GM21390 (cell line): Measurements from ENCODE around the gene CMTM6.

Experiments used
- ATAC-seq: cut with Tn5 transposase; IDR thresholded peaks from one replicate; pipeline ENCODE4 v1.9.1; 2021; ENCODE audit not compliant: unreplicated experiment

CMTM6 gene

DNA sequence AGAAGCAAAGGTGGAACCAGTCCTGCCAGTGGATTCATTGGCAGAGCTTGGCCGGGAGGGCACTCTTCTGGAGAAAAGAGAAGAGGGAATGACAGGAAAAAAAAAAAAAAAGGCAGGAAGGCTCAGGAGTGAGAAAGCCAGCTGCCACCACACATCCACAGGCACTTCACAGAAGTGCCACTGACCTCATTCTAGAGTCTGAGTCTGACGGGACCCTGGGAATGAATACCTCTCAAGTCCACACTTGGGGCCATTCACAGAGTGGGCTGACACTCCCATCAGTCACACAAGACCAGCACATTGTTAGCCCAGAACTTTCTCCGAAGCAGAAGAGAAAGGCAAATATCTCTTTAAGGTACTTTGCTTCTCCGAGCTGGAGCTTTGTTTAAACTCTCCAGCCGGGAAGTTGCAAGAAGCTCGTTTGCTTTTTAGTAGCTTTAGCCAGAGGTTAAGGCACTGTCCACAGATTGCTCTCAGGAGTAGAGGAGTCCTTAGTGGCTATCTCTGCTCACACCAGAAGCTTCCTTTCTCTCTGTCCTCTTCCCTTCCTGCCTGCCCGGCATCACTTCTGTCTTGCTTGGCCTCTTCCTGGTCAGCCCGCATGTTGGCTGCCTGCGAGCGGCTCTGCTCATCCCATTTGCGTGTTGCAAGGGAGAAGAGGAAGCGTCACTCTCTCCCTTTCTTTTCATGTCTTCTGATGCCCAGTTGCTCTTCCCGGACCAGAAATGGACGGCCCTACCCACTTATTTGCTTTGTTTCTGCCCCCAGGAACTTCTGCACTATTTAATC, 53.8 kb downstream of the CMTM6 start:
- no peak for ATAC-seq

DNA sequence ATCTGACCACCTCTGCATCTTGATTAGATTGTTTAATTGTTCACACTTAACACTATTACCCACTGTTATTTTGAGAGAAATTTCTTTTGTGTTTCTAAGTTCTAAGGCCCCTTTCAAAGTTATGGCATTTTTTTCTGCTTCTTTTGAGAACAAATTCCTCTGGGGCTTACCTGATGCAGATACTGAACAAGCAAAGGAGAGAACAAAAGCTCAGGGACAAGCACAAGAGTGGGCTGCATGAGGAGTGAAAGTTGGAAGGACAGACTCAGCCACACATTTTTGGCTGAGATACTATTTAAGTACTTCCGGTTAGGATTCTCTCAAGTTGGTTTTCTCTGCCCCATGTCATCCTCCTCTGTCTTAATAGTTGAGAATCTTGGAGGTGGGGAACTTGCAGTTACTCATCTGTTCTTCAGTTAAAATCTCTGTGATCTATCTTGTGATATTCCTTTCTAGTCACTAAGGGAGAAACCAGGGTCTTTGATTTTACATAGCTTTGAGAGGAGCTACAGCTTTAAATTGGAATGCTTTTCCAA, 54.7 kb downstream of the CMTM6 start:
- ATAC-seq = no peak

DNA sequence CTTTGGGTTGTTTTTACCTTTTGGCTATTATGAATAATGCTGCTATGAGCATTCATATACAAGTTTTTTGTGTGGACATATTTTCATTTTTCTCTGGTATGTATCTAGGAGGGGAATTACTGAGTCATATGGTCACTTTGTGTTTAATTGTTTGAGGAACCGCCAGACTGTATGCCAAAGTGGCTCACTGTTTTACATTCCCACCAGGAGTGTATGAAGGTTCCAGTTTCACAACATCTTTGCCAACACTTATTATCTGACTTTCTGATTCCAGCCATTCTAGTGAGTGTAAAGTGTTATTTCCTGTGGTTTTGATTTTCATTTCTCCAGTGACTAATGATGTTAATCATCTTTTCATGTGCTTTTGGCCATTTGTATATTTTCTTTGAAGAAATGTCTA, 59.2 kb downstream of the CMTM6 start:
- ATAC-seq = no peak

DNA sequence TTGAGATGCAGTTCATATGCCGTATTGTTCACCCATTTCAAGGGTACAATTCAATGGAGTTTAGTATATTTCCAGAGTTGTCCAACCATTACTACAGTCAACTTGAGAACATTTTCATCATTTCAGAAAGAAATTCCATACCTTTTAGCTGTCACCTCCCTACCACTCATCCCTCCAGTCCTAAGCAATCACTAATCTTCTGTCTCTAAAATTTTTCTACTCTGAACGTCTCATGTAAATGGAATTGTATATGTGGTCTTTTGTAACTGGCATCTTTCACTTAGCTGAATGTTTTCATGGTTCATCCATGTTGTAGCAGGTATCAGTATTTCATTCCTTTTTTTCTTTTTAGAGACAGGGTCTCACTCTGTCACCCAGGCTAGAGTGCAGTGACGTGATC, 59.9 kb downstream of the CMTM6 start:
- no peak for ATAC-seq

DNA sequence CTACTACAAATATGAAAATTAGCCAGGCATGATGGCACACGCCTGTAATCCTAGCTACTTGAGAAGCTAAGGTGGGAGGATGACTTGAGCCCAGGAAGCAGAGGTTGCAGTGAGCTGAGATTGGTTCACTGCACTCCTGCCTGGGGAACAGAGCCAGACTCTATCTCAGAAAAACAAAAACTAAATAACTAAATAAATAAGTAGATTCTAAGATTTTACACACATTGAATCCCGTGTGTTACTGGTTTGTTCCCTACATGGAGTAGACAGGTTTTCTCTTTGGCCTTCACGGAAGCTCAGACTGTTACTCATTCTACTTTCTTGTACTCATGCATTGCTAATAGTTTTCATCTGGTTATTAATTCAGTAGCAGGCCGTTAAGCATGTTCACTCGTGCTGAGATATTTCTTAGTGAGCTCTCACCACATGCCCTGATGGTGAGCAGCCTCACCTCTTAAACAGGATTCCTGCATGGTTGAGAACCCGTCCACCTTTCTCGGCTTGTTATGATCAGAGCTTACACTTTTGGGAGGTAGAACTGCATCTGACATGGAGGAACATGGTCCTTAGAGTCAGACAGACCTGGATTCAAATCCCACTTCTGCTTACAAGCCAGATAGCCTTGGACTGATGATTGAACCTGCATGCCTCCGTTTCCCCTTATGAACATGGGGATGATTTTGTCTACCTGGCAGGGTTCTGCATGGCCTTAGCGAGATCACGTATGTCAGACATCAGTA, 61.9 kb downstream of the CMTM6 start:
- no peak for ATAC-seq

DNA sequence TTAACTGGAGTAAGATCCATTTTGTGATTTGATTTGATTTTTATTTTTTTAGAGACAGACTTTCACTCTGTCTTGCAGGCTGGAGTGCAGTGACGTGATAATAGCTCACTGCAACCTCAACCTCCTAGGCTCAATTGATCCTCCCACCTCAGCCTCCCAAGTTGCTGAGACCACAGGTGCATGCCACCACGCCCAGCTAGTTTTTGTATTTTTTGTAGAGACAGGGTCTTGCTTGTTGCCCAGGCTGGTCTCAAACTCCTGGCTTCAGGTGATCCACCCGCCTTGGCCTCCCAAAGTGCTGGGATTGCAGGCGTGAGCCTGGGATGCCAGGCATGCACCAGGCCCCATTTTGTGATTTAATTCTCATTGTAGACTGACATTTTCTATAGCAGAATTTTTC, 63.2 kb downstream of the CMTM6 start:
- ATAC-seq = peak; percentile 30

DNA sequence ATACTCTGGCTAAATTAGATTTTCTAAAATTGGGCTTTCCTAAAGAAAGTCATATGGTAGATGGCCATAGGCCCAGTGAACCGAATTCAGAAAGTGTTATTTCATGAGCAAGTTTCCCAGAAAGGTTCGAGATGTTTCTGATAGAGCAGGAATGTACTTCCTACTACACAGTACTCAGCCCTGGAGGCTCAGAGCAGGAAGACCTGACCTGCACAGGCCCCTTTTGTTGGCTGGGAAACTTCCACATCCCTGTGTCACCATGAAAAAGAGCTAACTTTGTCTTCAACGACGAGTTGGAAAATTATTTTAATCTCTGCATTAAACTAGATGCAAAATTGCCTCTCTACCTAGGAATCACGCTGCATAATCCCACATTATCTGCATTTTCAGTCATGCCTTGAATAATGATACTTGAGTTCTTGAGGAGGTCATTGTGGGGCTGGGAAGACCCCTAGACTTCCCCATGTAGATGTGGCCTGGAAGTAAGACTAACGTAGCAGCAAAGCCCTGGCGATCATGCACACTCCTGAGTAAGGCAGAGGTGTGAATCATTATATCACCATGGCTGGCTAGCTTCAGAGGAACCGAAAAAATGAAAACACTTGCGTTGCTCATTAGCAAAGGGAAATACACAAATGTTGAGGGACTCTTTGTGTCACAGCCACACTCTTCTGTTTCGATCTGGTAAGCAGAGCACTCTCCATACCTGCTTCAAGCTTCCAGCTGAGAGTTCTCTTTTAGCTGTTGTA, 63.9 kb downstream of the CMTM6 start:
- ATAC-seq = peak; percentile 96

DNA sequence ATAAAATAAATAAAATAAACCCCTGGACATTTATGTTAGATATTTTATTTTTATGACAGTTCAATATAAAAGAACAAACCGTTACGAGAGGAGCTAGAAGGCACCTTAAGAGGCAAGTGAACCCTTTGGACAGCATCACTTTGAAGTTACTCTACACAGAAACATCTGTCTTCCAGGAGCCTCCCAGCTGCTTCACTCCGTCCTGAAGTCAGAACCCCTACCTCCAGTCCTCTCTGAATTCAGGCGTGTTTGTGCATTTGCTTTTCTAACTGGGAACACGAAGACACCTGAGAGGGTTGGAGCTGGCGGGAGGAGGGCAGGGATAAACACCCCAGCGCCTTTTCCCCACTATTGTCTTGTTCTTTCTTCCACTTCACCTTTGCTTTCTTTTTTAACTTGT, 64.8 kb downstream of the CMTM6 start:
- no peak for ATAC-seq

DNA sequence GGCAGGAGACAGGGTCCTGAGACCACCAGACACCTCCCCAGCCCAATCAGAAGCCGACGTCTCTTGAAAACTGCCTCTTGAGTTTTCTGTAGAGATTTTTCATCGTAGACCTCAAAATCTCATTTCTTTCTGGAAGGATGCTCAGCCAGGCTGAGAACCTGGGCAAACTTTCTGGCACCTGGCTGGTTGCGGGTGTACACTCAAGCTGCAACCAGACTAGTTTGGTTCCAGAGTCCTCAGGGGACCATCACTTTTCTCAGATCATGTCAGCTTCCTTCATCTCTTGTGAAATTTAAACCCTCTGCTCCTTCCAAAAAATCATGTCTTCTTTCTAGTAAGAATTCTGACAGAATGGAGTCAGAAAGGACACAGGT, 65.8 kb downstream of the CMTM6 start:
- peak; percentile 40 for ATAC-seq

DNA sequence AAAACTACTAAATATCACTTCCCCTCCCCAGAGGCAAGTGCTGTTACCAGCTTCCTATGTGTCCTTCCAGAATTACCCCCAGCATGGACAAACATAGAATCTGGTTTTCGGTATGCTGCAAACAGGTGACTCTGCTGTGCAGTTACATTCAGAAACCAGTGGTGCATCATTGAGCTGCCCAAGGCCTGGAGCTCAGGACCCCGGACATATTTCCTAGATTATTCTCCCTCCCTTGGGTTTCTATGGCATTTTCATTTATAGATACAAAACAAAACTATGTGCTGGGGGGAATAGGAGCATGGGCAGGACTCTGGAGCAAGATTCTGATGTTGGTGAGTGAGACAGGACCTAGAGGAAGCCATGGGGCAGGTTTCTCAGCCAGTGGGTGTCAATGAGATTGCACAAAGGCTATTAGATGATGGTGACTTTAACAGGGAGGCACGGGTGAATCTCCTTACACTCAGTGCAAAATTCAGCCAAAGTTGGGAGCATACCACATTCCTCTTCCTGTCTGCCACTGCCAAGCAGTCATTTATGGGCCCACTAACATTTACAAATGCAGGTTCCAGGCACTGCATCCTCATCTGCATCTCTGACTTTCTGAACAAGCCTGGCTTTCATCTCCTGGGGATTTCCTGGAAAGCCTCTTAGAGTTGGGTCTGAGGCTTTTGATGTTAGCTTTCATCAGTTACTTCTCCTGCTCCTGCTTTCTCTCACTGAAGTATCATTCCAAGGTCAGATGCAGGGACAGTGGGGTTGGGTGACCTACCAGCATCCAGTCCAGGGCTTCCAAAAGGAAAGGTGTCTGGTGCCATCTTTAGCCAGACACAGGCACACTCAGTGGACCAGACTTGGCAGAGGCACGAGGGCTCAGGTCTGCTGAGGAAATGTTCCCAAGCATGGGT, 66.5 kb downstream of the CMTM6 start:
- ATAC-seq = no peak

DNA sequence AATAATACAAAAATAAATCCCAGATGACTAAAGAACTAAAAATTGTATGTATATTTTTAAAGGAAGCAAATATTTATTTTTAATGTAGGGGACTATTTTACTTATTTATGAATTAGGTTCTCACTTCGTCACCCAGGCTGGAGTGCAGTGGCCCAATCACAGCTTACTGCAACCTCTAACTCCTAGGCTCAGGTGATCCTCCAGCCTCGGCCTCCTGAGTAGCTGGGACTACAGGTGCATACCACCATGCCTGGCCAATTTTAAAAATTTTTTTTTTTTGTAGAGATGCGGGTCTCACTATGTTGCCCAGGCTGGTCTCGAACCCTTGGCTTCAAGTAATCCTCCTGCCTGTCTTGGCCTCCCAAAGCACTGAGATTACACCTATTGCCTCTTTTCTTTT, 68.4 kb downstream of the CMTM6 start:
- ATAC-seq = no peak

DNA sequence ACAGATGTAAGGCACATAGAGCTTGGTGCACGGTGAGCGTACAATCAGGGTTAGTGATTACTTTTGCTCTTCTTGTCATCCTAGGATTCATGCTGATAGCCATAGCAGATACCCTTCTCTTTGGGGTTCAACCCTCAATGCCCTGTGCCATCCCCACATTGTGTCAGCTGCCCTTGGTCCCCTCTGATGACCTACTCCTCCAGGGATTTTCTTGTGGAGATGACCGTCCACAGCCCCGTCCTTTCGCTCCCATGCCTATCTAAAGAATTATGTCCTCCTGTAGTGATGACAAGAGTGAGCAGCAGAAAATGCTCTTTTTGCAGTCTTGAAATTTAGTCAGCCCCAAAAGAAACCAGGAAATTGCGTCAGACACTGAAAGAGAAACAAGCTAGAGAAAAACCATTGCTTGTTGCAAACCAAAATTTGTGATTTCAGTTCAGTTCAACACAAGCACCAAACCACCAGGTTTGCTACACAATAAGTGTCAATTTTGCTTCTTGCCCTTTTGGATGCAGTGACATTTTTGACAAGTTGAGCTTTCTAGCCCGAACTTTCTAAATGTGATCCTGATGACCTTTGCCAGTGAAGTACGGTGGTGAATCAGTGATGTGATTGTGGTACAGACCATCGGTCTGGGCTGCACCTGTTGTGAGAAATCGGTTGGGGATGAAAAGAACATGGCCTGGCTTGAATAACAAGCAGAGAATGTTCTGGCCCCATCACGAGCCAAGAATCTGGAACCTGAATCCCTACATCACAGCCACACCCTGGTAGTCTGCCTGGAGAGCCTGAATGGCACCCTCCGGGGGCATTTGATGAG, 69.7 kb downstream of the CMTM6 start:
- ATAC-seq = peak; percentile 48

DNA sequence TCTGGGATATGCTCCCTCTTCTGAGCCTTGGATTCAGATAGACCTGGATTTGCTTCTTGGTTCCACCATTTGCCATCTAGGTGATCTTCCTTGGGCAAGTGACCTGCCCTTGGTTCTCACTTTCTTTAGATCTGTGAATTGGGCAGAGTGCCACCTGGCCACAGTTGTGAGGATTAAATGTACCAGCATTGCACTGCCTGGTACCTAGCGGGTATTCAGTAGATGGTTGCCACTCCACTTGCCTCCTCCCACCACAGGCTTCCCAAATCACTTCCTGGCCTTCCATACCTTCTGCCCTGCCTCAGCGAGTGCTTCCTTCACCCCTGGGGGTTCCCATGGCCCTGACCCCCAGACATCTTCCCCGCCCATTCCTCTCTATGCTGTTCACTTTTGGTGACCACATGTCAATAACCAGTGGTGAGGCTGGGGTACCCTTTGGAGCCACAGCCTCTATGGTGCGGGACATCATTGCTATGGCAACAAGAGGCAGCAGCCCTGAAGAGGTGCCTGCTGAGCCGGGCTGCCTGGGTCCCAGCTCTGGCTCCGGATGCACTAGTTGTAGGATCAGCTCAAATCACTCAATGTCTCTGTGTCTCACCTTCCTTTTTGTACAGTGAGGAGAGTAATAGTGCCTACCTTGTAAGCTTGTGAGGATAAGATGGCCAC, 70.5 kb downstream of the CMTM6 start:
- ATAC-seq = no peak

DNA sequence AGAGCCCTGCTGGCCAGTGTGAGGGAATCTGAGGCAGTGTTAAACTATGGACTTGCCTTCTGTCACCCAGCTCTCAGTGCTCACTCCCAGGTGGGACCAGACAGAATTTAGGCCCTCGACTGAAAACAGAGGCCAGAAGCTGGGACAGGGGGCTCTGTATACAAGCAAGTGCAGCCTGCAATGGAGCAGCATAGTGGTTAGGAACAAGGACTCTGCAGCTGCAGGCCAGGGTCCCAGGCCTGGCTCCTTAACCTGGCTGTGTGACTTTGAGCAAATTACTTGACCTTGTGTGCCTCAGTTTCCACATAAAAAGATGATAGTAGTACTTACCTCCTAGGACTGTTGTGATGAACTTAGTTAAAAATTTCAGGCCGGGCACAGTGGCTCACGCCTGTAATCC, 71.2 kb downstream of the CMTM6 start:
- no peak for ATAC-seq
